OCI-LY1 (cell line): ENCODE data around the gene CACNA1C.

ENCODE experiments used
- EZH2 ChIP-seq: fragments of 200-600 bp; sonication (generic), shearing (Covaris generic); IDR thresholded peaks from 2 replicates; pipeline ENCODE4 v1.8.0; 2017; ENCODE audit warnings: borderline replicate concordance, mixed run types, mild to moderate bottlenecking, antibody characterized with exemption, low read length, moderate library complexity, mixed read lengths
- TF ChIP-seq, protein P1 (sequence below): fragments of 200-600 bp; sonication (generic), shearing (Covaris generic); IDR thresholded peaks from 2 replicates; pipeline ENCODE4 v1.5.1; 2017; ENCODE audit warnings: mild to moderate bottlenecking, antibody characterized with exemption, low read length, moderate library complexity, mixed read lengths

DNA sequence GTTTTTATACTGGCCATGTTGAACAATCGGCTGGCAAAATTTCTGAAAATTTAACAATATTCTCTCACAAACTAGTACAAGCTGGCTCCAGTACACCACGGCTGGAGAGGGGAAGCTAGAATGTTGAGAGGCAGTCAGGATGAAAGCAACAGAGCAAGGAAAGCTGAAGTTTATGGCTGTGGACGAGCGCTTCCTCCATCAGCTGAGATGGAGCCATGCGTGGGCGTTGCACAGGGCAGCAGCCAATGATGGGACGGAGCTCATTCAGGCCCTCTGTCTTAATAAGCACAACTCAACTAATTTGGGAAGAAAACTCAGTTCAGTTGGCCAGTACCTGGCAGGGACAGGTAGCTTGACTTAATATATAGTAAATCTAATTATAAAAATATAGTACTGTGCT is 34.4 kb upstream of the CACNA1C start:
- TF ChIP-seq, protein P1, sequence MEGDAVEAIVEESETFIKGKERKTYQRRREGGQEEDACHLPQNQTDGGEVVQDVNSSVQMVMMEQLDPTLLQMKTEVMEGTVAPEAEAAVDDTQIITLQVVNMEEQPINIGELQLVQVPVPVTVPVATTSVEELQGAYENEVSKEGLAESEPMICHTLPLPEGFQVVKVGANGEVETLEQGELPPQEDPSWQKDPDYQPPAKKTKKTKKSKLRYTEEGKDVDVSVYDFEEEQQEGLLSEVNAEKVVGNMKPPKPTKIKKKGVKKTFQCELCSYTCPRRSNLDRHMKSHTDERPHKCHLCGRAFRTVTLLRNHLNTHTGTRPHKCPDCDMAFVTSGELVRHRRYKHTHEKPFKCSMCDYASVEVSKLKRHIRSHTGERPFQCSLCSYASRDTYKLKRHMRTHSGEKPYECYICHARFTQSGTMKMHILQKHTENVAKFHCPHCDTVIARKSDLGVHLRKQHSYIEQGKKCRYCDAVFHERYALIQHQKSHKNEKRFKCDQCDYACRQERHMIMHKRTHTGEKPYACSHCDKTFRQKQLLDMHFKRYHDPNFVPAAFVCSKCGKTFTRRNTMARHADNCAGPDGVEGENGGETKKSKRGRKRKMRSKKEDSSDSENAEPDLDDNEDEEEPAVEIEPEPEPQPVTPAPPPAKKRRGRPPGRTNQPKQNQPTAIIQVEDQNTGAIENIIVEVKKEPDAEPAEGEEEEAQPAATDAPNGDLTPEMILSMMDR = no peak
- TF ChIP-seq EZH2 = no peak
